IPS-18a (cell line): ENCODE results near the gene FIGNL2.
A peak's percentile ranks its signal among the peaks of the same experiment; 100 is the strongest.
"Not testable (repeated sequence)": the region's sequence is repeated elsewhere in the genome, so short reads cannot be mapped to it uniquely, and the experiment has no call there.

Experiments used
- H3K27ac ChIP-seq: one replicate; pipeline ENCODE4 v1.5.1; 2013; ENCODE audit warnings: low read length
- H3K27me3 ChIP-seq: one replicate; pipeline ENCODE4 v1.6.1; 2013; ENCODE audit warnings: mild to moderate bottlenecking, low read length; ENCODE audit not compliant: control insufficient read depth, insufficient read depth
- H3K36me3 ChIP-seq: one replicate; pipeline ENCODE4 v1.6.1; 2013; ENCODE audit warnings: low read depth, low read length; ENCODE audit not compliant: control insufficient read depth
- H3K4me1 ChIP-seq: one replicate; pipeline ENCODE4 v1.6.1; 2013; ENCODE audit warnings: low read depth, low read length; ENCODE audit not compliant: control insufficient read depth
- H3K4me3 ChIP-seq: one replicate; pipeline ENCODE4 v1.5.1; 2013; ENCODE audit warnings: low read length
- H3K9ac ChIP-seq: one replicate; pipeline ENCODE4 v1.6.1; 2013; ENCODE audit warnings: mild to moderate bottlenecking, low read length, moderate library complexity
- H3K9me3 ChIP-seq: one replicate; pipeline ENCODE4 v1.6.1; 2013; ENCODE audit warnings: low read depth, low read length; ENCODE audit not compliant: control insufficient read depth

The FIGNL2 gene

GRCh38 chr12:51838762-51839161 lies 9.8 kb downstream of the FIGNL2 start:
- Histone ChIP-seq H3K4me3 (no peak overlapping the region), H3K27ac (no peak overlapping the region), H3K4me1 (peaks cover 36% of the 10 kb centered on the region), H3K27me3 (no peaks in the 10 kb centered on the region), H3K9ac (no peak overlapping the region), H3K9me3 (no peaks in the 10 kb centered on the region), H3K36me3 (no peaks in the 10 kb centered on the region)

GRCh38 chr12:51838036-51838435 lies 10.5 kb downstream of the FIGNL2 start:
- H3K36me3 ChIP-seq: no peaks in the 10 kb centered on the region
- H3K9ac ChIP-seq: no peak overlapping the region
- no peaks in the 10 kb centered on the region for H3K27me3 ChIP-seq
- no peak overlapping the region for H3K4me3 ChIP-seq
- no peaks in the 10 kb centered on the region for H3K9me3 ChIP-seq
- peaks cover 36% of the 10 kb centered on the region for H3K4me1 ChIP-seq
- no peak overlapping the region for H3K27ac ChIP-seq

GRCh38 chr12:51837286-51837685 lies 11.2 kb downstream of the FIGNL2 start:
- Histone ChIP-seq H3K9ac (no peak overlapping the region), H3K27me3 (no peaks in the 10 kb centered on the region), H3K4me1 (peaks cover 36% of the 10 kb centered on the region)

GRCh38 chr12:51836827-51837173 lies 11.7 kb downstream of the FIGNL2 start:
- H3K36me3 ChIP-seq: no peaks in the 10 kb centered on the region
- no peaks in the 10 kb centered on the region for H3K9me3 ChIP-seq
- no peak overlapping the region for H3K27ac ChIP-seq
- peaks cover 32% of the 10 kb centered on the region for H3K4me1 ChIP-seq
- no peak overlapping the region for H3K9ac ChIP-seq
- no peak overlapping the region for H3K4me3 ChIP-seq
- no peaks in the 10 kb centered on the region for H3K27me3 ChIP-seq

More at GRCh38 chr12:51837286-51837685, 11.2 kb downstream of the FIGNL2 start:
- Histone ChIP-seq H3K36me3 (no peaks in the 10 kb centered on the region), H3K27ac (no peak overlapping the region), H3K9me3 (no peaks in the 10 kb centered on the region), H3K4me3 (no peak overlapping the region)

- H3K4me3 ChIP-seq: no peak overlapping the region
- H3K36me3 ChIP-seq: no peaks in the 10 kb centered on the region
- no peak overlapping the region for H3K9ac ChIP-seq
- no peaks in the 10 kb centered on the region for H3K9me3 ChIP-seq
- no peak overlapping the region for H3K27ac ChIP-seq
- H3K4me1 ChIP-seq: peaks cover 29% of the 10 kb centered on the region
- no peaks in the 10 kb centered on the region for H3K27me3 ChIP-seq
Measured at GRCh38 chr12:51836041-51836826, 12.3 kb downstream of the FIGNL2 start.

GRCh38 chr12:51834411-51834810 lies 14.1 kb downstream of the FIGNL2 start:
- Histone ChIP-seq H3K27me3 (no peaks in the 10 kb centered on the region), H3K4me1 (peaks cover 36% of the 10 kb centered on the region), H3K4me3 (no peak overlapping the region), H3K27ac (no peak overlapping the region), H3K9ac (no peak overlapping the region), H3K9me3 (no peaks in the 10 kb centered on the region), H3K36me3 (no peaks in the 10 kb centered on the region)

GRCh38 chr12:51833448-51834227 lies 14.9 kb downstream of the FIGNL2 start:
- Histone ChIP-seq H3K27me3 (no peaks in the 10 kb centered on the region), H3K9me3 (no peaks in the 10 kb centered on the region), H3K9ac (no peak overlapping the region), H3K4me1 (peaks cover 40% of the 10 kb centered on the region), H3K4me3 (no peak overlapping the region), H3K27ac (no peak overlapping the region), H3K36me3 (no peaks in the 10 kb centered on the region)

- Histone ChIP-seq H3K4me3 (no peak overlapping the region), H3K9ac (no peak overlapping the region), H3K27ac (no peak overlapping the region), H3K4me1 (peaks cover 51% of the 10 kb centered on the region), H3K27me3 (no peaks in the 10 kb centered on the region), H3K36me3 (no peaks in the 10 kb centered on the region), H3K9me3 (no peaks in the 10 kb centered on the region)
Measured at GRCh38 chr12:51832354-51833107, 16.0 kb downstream of the FIGNL2 start.

- H3K4me1 ChIP-seq: peaks cover 53% of the 10 kb centered on the region
- not testable (repeated sequence) for H3K9ac ChIP-seq, H3K4me3 ChIP-seq, H3K27me3 ChIP-seq, H3K9me3 ChIP-seq, H3K27ac ChIP-seq, H3K36me3 ChIP-seq
Measured at GRCh38 chr12:51831817-51832216, 16.7 kb downstream of the FIGNL2 start.

- no peaks in the 10 kb centered on the region for H3K36me3 ChIP-seq
- H3K4me1 ChIP-seq: peaks cover 37% of the 10 kb centered on the region
- no peaks in the 10 kb centered on the region for H3K9me3 ChIP-seq
- H3K27me3 ChIP-seq: no peaks in the 10 kb centered on the region
- H3K4me3 ChIP-seq: no peak overlapping the region
- H3K9ac ChIP-seq: no peak overlapping the region
- peak overlapping the region; percentile 15 for H3K27ac ChIP-seq
Measured at GRCh38 chr12:51829641-51830040, 18.9 kb downstream of the FIGNL2 start.

GRCh38 chr12:51829011-51829481 lies 19.5 kb downstream of the FIGNL2 start:
- H3K27ac ChIP-seq: peak overlapping the region; percentile 22
- no peaks in the 10 kb centered on the region for H3K27me3 ChIP-seq
- no peaks in the 10 kb centered on the region for H3K36me3 ChIP-seq
- H3K4me3 ChIP-seq: peak overlapping the region; percentile 23
- H3K4me1 ChIP-seq: peaks cover 36% of the 10 kb centered on the region
- no peaks in the 10 kb centered on the region for H3K9me3 ChIP-seq
- no peak overlapping the region for H3K9ac ChIP-seq
